ENCODE data around the gene MLIP.

- no peak for TF ChIP-seq EZH2 (IDR thresholded peaks at IDR 0.05; ENCODE audit: borderline replicate concordance, low read length)
- no peak for TF ChIP-seq CTCF (IDR thresholded peaks at IDR 0.05; ENCODE audit: low read length)
These were observed 179.9 kb downstream of the MLIP start for GRCh38 chr6:54291146-54291545.
